MCF 10A (cell line): Measurements from ENCODE around the gene GGCT. TPM values are rescaled to one million over a fixed set of nuclear protein-coding genes. Genes with fewer than 3 reads are reported as not detected.

ENCODE experiments used
- BruUV-seq: library from RNA; stranded (reverse); fragments of 400-500 nt; replicated peaks from 2 replicates; lab custom pipeline; 2021; lab: Mats Ljungman, UMichigan
- CTCF ChIA-PET: fragments of 300-600 bp; sonication (Branson Sonifier 250); formaldehyde crosslinking; extraction: SDS; loops from one replicate; lab custom pipeline; 2021; ENCODE audit warnings: antibody characterized with exemption, inconsistent platforms; lab: Yijun Ruan, JAX
- POLR2A ChIA-PET: fragments of 300-600, 350-650 bp; sonication (Branson Sonifier 250); formaldehyde crosslinking; extraction: SDS; loops from one replicate; lab custom pipeline; 2020; ENCODE audit warnings: antibody characterized with exemption, inconsistent platforms; lab: Yijun Ruan, JAX
- DNase-seq: peaks from one replicate; pipeline ENCODE4 v3.0.0-alpha.2; 2018; ENCODE audit not compliant: unreplicated experiment
- H3K27ac Mint-ChIP-seq: one replicate; pipeline ENCODE4 v1.8.0; 2022; ENCODE audit warnings: mild to moderate bottlenecking, low read depth, mixed read lengths; ENCODE audit not compliant: unreplicated experiment
- H3K27me3 Mint-ChIP-seq: one replicate; pipeline ENCODE4 v1.8.0; 2022; ENCODE audit warnings: mixed read lengths; ENCODE audit not compliant: insufficient read depth, unreplicated experiment
- H3K36me3 Mint-ChIP-seq: one replicate; pipeline ENCODE4 v1.8.0; 2022; ENCODE audit warnings: mild to moderate bottlenecking, moderate library complexity, mixed read lengths; ENCODE audit not compliant: insufficient read depth, unreplicated experiment
- H3K4me1 Mint-ChIP-seq: one replicate; pipeline ENCODE4 v1.8.0; 2022; ENCODE audit warnings: mixed read lengths; ENCODE audit not compliant: insufficient read depth, unreplicated experiment
- H3K4me3 Mint-ChIP-seq: one replicate; pipeline ENCODE4 v1.8.0; 2022; ENCODE audit warnings: mild to moderate bottlenecking, moderate library complexity, mixed read lengths; ENCODE audit not compliant: unreplicated experiment
- H3K9me3 Mint-ChIP-seq: one replicate; pipeline ENCODE4 v1.8.0; 2022; ENCODE audit warnings: mixed read lengths; ENCODE audit not compliant: unreplicated experiment
- CTCF ChIP-seq: fragments of 200-600 bp; IDR thresholded peaks from one replicate; pipeline ENCODE4 v1.8.0; 2022; ENCODE audit warnings: antibody characterized with exemption, mild to moderate bottlenecking; ENCODE audit not compliant: unreplicated experiment
- intact Hi-C: fragments of 100-400 bp; cut with micrococcal nuclease; formaldehyde crosslinking; loops from 2 replicates; pipeline ENCODE4 v1.14.1; 2022
- total RNA-seq: library from RNA; stranded (reverse); gene quantifications from 2 replicates; pipeline ENCODE4 v1.2.3, GENCODE V29; 2022

GGCT gene
- total RNA-seq, 1 experiment from 2014 or later: 64.8 TPM

DNA sequence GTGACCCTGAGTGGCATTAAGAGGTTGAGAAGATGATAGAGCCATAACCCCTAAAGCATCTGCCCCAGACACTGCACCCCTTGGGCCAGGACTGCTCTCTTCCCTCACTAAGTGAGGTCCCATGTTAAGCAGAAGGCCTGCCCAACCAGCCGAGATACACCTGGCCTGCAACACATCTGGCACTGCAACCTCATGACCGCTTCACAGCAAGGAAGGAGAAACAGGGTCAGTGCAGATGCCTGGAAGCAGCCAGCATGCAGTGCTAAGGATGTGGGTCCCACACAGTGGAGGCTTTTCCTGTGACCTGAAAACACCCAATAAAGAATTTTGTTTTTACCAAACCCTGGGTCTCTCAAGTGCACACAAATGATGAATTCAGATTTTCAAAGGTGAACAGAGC, 33.4 kb downstream of the GGCT start:
- CTCF ChIA-PET: interaction anchor here (0.6 to 1.1 kb wide), 3 partner anchors 9 to 829 kb away, joined by 3 to 4 read pairs (median 3); no protein-coding TSS in a partner anchor
- intact Hi-C loops: no loop called here
- POLR2A ChIA-PET: no interaction called here
- Mint-ChIP-seq H3K27me3 (no peaks in the 10 kb centered on the region), H3K4me3 (no peak overlapping the region), H3K9me3 (no peaks in the 10 kb centered on the region), H3K4me1 (peaks cover 27% of the 10 kb centered on the region), H3K36me3 (no peaks in the 10 kb centered on the region), H3K27ac (peak overlapping the region; percentile 98)
- no TSS peak for BruUV-seq
- DNase-seq: no peak
- no peak for TF ChIP-seq CTCF

DNA sequence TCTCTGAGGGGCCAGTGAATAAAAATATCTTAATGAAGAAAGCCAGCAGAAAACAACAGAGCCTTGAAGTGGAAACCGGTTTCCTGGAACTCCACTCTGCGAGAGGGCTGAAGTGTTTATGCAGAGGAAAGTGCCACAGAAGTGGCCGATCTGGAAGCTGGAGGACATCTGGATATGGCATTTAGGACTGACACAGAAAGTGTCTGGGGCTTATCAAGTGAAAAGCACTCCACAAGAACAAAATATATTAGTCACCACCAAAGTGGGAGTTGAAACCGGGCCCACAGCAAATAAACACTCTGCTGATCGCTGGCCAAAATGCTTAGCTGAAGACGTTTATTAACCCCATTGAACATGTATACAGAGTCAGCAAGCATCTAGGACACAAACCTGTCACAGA, 33.9 kb downstream of the GGCT start:
- H3K4me3 Mint-ChIP-seq: no peak overlapping the region
- H3K9me3 Mint-ChIP-seq: no peaks in the 10 kb centered on the region
- H3K27ac Mint-ChIP-seq: peak overlapping the region; percentile 98
- intact Hi-C loops: no loop called here
- peak; percentile 41 for DNase-seq
- TF ChIP-seq CTCF: no peak
- CTCF ChIA-PET: interaction anchor here (0.6 to 1.1 kb wide), 3 partner anchors 10 to 829 kb away, joined by 3 to 4 read pairs (median 3); no protein-coding TSS in a partner anchor
- POLR2A ChIA-PET: no interaction called here
- peaks cover 27% of the 10 kb centered on the region for H3K4me1 Mint-ChIP-seq
- H3K36me3 Mint-ChIP-seq: no peaks in the 10 kb centered on the region
- BruUV-seq: no TSS peak
- no peaks in the 10 kb centered on the region for H3K27me3 Mint-ChIP-seq

DNA sequence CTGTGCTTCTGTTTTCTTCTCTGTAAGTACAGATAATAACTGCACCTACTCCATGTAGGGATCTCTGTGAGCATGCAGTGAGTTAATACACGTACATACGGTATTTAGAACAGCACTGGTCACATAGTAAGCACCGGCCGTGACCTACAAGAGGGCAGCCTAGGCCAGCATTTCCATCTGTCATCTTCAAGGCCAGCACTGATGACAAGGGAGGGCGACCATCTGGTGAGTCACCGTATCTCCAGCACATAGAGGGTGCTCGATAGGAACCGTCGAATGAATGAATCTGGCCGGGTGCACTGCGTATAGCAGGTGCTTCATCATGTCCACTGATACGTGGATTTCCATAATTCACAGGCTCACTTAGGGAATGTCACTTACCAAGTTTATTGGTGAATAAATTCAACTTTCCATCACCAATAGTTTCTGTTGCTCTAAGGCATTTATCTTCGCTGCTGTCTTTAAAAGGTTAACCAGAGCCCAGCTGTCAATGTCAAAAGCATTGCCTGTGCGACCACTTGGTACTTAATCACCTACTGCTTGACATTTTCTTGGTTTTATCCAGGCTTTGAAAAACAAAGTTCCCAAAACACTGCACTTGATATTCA, 34.4 kb downstream of the GGCT start:
- BruUV-seq: no TSS peak
- no peak for DNase-seq
- Mint-ChIP-seq H3K27ac (peak overlapping the region; percentile 98), H3K9me3 (no peaks in the 10 kb centered on the region), H3K4me3 (no peak overlapping the region), H3K4me1 (peaks cover 27% of the 10 kb centered on the region), H3K36me3 (no peaks in the 10 kb centered on the region), H3K27me3 (no peaks in the 10 kb centered on the region)
- ChIA-PET CTCF (interaction anchor here (0.6 to 2.1 kb wide), 3 partner anchors 8 to 1631 kb away, joined by 3 to 8 read pairs (median 3); partner anchors contain the start of gene NOD1), POLR2A (interaction anchor here (1.1 to 3.4 kb wide), 2 partner anchors 8 to 35 kb away, joined by 4 to 33 read pairs; partner anchors contain the start of gene NOD1)
- TF ChIP-seq CTCF: no peak
- intact Hi-C loops: no loop called here

- intact Hi-C loops: no loop called here
- H3K36me3 Mint-ChIP-seq: no peaks in the 10 kb centered on the region
- ChIA-PET POLR2A (interaction anchor here (0.7 to 3.4 kb wide), 10 partner anchors 9 to 307 kb away, joined by 3 to 33 read pairs (median 3); partner anchors contain the start of genes GGCT, NOD1 and ZNRF2), CTCF (interaction anchor here (0.6 to 2.1 kb wide), 13 partner anchors 9 to 1547 kb away, joined by 3 to 8 read pairs (median 3); partner anchors contain the start of gene NOD1)
- no peaks in the 10 kb centered on the region for H3K27me3 Mint-ChIP-seq
- no peaks in the 10 kb centered on the region for H3K9me3 Mint-ChIP-seq
- H3K4me3 Mint-ChIP-seq: peak overlapping the region; percentile 64
- peaks cover 27% of the 10 kb centered on the region for H3K4me1 Mint-ChIP-seq
- no TSS peak for BruUV-seq
- peak overlapping the region; percentile 98 for H3K27ac Mint-ChIP-seq
- TF ChIP-seq CTCF: peak; percentile 32
- DNase-seq: peak; percentile 96
These were observed 35.3 kb downstream of the GGCT start for GRCh38 chr7:30469303-30469702.
